ENCODE results near the gene TMBIM4. TPM values are rescaled to one million over a fixed set of nuclear protein-coding genes. Genes with fewer than 3 reads are reported as not detected.

Gene TMBIM4
- total RNA-seq, 2 experiments from 2014 or later, result 19.2 to 57.0 TPM

DNA sequence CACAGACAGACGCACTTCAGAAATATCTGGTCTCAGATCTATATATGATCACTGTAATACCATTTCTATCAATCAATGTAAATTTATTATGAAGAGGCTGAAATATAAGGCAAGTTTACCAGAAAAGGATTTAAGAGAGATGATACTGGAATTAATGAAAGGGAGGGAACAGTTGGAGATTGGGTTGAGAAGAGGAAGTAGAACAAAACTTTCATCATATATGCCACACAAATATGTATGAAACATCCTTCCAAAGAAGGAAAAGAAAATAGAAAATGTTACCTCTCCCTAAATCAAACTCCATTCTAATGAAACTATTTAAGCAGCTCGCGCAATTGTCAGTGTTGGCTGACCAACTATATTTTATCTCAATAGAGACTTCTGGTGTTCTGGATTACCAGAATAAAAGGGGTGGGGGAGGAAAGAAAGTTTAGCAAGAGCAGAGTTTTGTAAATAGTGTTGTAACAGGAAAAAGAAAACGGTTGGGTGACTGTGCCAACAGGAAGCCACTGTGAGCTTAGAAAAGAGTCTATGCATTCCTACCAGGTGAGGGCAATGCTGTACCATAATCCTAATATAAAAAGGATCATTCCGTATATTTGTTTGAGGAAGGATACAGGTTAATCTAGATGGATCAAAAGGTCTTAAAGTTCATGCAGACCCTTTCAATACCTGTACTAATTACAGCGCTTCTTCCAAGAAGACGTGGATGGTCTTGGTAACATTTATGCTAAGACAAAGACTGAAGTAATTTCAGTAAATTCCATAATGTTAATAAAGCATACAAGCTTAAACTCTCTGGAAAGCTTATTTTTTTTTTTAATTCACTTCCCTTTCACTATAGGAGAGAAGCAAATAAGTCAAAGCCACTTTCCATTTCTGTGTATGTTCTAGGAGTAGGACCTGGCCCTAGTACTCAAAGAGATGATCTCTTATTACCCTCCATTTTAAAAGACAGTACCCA, 24.7 kb downstream of the TMBIM4 start:
- peak; percentile 44 for DNase-seq (ENCODE audit: low spot score)
- peaks cover 23% of the 10 kb centered on the region for H3K9me3 ChIP-seq (ENCODE audit: low read length)
- no peak overlapping the region for H3K4me3 ChIP-seq (ENCODE audit: low read depth, low read length, poor library complexity, severe bottlenecking)
- peak overlapping the region; percentile 29 for H3K27ac ChIP-seq (ENCODE audit: low read depth, low read length, poor library complexity, severe bottlenecking)
- H3K36me3 ChIP-seq (ENCODE audit: insufficient read depth, low read length), result peaks cover 75% of the 10 kb centered on the region
- BruUV-seq (replicated peaks), result no TSS peak
- CTCF ChIA-PET (ENCODE audit: unreplicated experiment), result no interaction called here
- POLR2A ChIA-PET, result interaction anchor here (0.7 to 2.1 kb wide), 4 partner anchors 9 to 83 kb away, joined by 3 to 8 read pairs (median 4); partner anchors contain the start of gene LLPH
- TF ChIP-seq, protein P1, sequence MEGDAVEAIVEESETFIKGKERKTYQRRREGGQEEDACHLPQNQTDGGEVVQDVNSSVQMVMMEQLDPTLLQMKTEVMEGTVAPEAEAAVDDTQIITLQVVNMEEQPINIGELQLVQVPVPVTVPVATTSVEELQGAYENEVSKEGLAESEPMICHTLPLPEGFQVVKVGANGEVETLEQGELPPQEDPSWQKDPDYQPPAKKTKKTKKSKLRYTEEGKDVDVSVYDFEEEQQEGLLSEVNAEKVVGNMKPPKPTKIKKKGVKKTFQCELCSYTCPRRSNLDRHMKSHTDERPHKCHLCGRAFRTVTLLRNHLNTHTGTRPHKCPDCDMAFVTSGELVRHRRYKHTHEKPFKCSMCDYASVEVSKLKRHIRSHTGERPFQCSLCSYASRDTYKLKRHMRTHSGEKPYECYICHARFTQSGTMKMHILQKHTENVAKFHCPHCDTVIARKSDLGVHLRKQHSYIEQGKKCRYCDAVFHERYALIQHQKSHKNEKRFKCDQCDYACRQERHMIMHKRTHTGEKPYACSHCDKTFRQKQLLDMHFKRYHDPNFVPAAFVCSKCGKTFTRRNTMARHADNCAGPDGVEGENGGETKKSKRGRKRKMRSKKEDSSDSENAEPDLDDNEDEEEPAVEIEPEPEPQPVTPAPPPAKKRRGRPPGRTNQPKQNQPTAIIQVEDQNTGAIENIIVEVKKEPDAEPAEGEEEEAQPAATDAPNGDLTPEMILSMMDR (conservative IDR thresholded peaks at IDR 0.05; ENCODE audit: low read length), result peak; percentile 75
- no peak for TF ChIP-seq EZH2phosphoT487 (IDR thresholded peaks at IDR 0.05; ENCODE audit: borderline replicate concordance, low read depth, low read length)
- no peaks in the 10 kb centered on the region for H4K20me1 ChIP-seq (ENCODE audit: insufficient read depth, low read length)
- H3K4me2 ChIP-seq (ENCODE audit: low read length), result peak overlapping the region; percentile 13; the same call in 1 of the 2 replicates
- intact Hi-C loops (cut with micrococcal nuclease; ENCODE audit: unreplicated experiment), result loop anchor here (10.0 kb wide), 2 partner anchors 260 to 560 kb away; no protein-coding TSS in a partner anchor
- no peaks in the 10 kb centered on the region for H3K79me2 ChIP-seq (ENCODE audit: insufficient read depth, low read depth, low read length)
- H2AFZ ChIP-seq (ENCODE audit: low read length), result no peak overlapping the region; the same call in 1 of the 2 replicates
- no peaks in the 10 kb centered on the region for H3K9me2 ChIP-seq (ENCODE audit: insufficient read depth, low read length)
- H3K4me1 ChIP-seq (ENCODE audit: insufficient read depth, low read length, poor library complexity, severe bottlenecking), result peaks cover 8% of the 10 kb centered on the region

DNA sequence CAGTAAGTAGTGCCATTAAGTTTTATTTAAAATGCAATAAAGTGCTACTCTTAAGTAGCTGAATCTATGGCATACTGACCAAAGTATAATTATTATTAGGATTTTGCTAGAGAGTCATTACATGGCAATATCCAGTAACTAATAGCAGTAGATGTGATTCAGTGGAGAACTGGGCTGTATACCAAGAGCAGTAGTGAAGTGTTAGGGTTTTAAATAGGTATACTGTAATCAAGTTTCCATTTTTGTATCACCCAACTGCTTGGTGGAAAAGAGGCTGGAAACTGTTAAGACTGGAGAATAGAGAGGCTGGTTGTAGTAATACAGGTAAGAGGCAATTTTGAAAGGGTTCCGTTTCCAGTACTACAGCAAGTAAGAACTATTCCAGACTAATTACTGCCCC, 25.9 kb downstream of the TMBIM4 start:
- H3K79me2 ChIP-seq (ENCODE audit: insufficient read depth, low read depth, low read length), result no peaks in the 10 kb centered on the region
- no peaks in the 10 kb centered on the region for H4K20me1 ChIP-seq (ENCODE audit: insufficient read depth, low read length)
- H3K27ac ChIP-seq (ENCODE audit: low read depth, low read length, poor library complexity, severe bottlenecking), result no peak overlapping the region
- intact Hi-C loops (cut with micrococcal nuclease; ENCODE audit: unreplicated experiment), result loop anchor here (10.0 kb wide), 2 partner anchors 261 to 561 kb away; no protein-coding TSS in a partner anchor
- H3K4me2 ChIP-seq (ENCODE audit: low read length), result no peak overlapping the region
- no peak for DNase-seq (ENCODE audit: low spot score)
- H3K9me3 ChIP-seq (ENCODE audit: low read length), result peaks cover 33% of the 10 kb centered on the region
- H3K4me3 ChIP-seq (ENCODE audit: low read depth, low read length, poor library complexity, severe bottlenecking), result no peak overlapping the region
- H2AFZ ChIP-seq (ENCODE audit: low read length), result no peak overlapping the region
- no peak for TF ChIP-seq EZH2phosphoT487 (IDR thresholded peaks at IDR 0.05; ENCODE audit: borderline replicate concordance, low read depth, low read length)
- TF ChIP-seq, protein P1 (conservative IDR thresholded peaks at IDR 0.05; ENCODE audit: low read length), result no peak
- H3K4me1 ChIP-seq (ENCODE audit: insufficient read depth, low read length, poor library complexity, severe bottlenecking), result peaks cover 8% of the 10 kb centered on the region
- ChIA-PET POLR2A (interaction anchor here (0.6 to 2.1 kb wide), 2 partner anchors 13 to 552 kb away, joined by 3 to 8 read pairs; partner anchors contain the start of gene LLPH), CTCF (ENCODE audit: unreplicated experiment) (no interaction called here)
- H3K9me2 ChIP-seq (ENCODE audit: insufficient read depth, low read length), result no peaks in the 10 kb centered on the region
- peaks cover 80% of the 10 kb centered on the region for H3K36me3 ChIP-seq (ENCODE audit: insufficient read depth, low read length)
- no TSS peak for BruUV-seq (replicated peaks)
